GM12801 (cell line): ENCODE measurements around the gene GRK5.

ENCODE experiments used
- CTCF ChIP-seq: IDR thresholded peaks from one replicate; pipeline ENCODE4 v1.5.1; 2011; ENCODE audit warnings: control low read depth; ENCODE audit not compliant: insufficient read length; ENCODE audit errors: extremely low read depth

The GRK5 gene

GRCh38 chr10:119167041-119167440, 40.3 kb upstream of the GRK5 start:
- TF ChIP-seq CTCF, result no peak

GRCh38 chr10:119174109-119174508, 33.3 kb upstream of the GRK5 start:
- TF ChIP-seq CTCF, result no peak

GRCh38 chr10:119176166-119176565, 31.2 kb upstream of the GRK5 start:
- TF ChIP-seq CTCF, result no peak

- TF ChIP-seq CTCF, result no peak
Observed at GRCh38 chr10:119177708-119178371, 29.5 kb upstream of the GRK5 start.

GRCh38 chr10:119178372-119179119, 28.8 kb upstream of the GRK5 start, which contains the start of gene PRDX3:
Gene PRDX3 (minus strand): TSS chr10:119178812. CDS start chr10:119178790, 22 bp downstream.
- TF ChIP-seq CTCF, result no peak

GRCh38 chr10:119183664-119184412, 23.5 kb upstream of the GRK5 start:
- TF ChIP-seq CTCF, result no peak

GRCh38 chr10:119189811-119190282, 17.5 kb upstream of the GRK5 start:
- TF ChIP-seq CTCF, result no peak
